ENCODE measurements around the gene CUBN.

- TF ChIP-seq ZBTB49 (CRISPR knock-in tag; IDR thresholded peaks at IDR 0.05; ENCODE audit: borderline replicate concordance) (no peak), PURB (CRISPR knock-in tag; IDR thresholded peaks at IDR 0.05; ENCODE audit: low read depth) (no peak), RNF2 (IDR thresholded peaks at IDR 0.05) (no peak), POLR2A (conservative IDR thresholded peaks at IDR 0.05) (no peak)
Observed at GRCh38 chr10:17126327-17126726, 3.3 kb downstream of the CUBN start.

Measured in K562 (cell line).